ENCODE results near the gene RNF7. TPM values are rescaled to one million over a fixed set of nuclear protein-coding genes. Genes with fewer than 3 reads are reported as not detected.

The RNF7 gene
- total and polyA plus RNA-seq, 2 of the 8 experiments (the other 6 are each of a cell fraction or from before 2014, with no cell fraction given): 78.4 to 113 TPM

DNA sequence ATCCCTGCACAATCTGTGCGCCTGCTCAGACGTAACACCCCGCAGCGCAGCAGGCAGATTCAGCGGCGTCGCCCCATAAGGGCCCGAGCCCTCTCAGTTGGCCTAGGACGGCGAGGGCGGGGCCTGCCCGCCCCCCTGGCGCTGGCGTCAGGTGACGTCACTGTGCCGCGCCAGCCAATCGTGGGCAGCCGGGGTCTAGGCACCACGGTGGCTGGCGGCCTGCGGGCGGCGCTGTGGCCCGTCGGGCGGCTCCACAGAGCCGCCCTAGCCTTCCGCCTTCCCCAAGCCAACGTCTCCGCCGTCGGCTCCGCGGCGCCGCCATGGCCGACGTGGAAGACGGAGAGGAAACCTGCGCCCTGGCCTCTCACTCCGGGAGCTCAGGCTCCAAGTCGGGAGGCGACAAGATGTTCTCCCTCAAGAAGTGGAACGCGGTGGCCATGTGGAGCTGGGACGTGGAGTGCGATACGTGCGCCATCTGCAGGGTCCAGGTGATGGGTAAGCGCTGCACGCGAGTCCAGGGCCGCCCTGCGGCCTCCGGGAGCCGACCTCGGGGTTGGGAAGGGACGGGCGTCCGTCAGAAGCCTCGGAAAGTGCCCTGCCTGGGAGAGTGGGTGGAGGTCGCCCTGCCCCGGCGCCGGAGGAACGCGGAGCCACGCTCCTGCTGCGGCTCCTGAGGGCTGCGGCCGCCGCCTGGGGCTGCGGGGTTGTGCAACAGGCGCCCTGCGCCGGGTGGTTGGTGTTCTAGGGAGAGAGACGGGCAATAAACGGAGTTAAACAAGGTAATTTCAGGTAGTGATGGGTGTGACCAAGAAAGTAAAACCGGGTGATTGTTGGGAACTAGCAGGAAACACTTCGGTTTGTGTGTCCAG is at the start of gene RNF7 (continued):
- TF ChIP-seq NANOG (IDR thresholded peaks at IDR 0.05; ENCODE audit: insufficient read depth, low read depth, low read length, poor library complexity, severe bottlenecking) (no peak), TEAD4 (IDR thresholded peaks at IDR 0.05; ENCODE audit: low read depth, low read length) (no peak), CREB1 (IDR thresholded peaks at IDR 0.05) (peak; percentile 97), EGR1 (IDR thresholded peaks at IDR 0.05; ENCODE audit: borderline replicate concordance, low read depth, low read length) (0 out of 2 replicates have a peak, but pooled peaks have one; percentile 15), SIN3A (conservative IDR thresholded peaks at IDR 0.05 in 1 of 2, IDR thresholded peaks at IDR 0.05 in 1 of 2; ENCODE audit: low read depth in 1 of 2, low read length in 2 of 2) (peak in 1 of 2 experiments; percentile 69; a peak in 1 of 4 replicates), POLR2AphosphoS5 (IDR thresholded peaks at IDR 0.05; ENCODE audit: low read depth, low read length) (peak; percentile 80; the same call in 1 of the 2 replicates), FOSL1 (IDR thresholded peaks at IDR 0.05; ENCODE audit: insufficient read depth, low read depth, low read length) (no peak), SIRT6 (IDR thresholded peaks at IDR 0.05; ENCODE audit: low read length) (no peak), HDAC6 (IDR thresholded peaks at IDR 0.05; ENCODE audit: low read depth, low read length) (no peak), CHD1 (IDR thresholded peaks at IDR 0.05; ENCODE audit: low read depth, low read length) (no peak), BRCA1 (IDR thresholded peaks at IDR 0.05; ENCODE audit: low read depth, low read length) (no peak), TCF12 (IDR thresholded peaks at IDR 0.05; ENCODE audit: low read depth, low read length) (no peak), SUZ12 (IDR thresholded peaks at IDR 0.05; ENCODE audit: low read length) (no peak), RXRA (IDR thresholded peaks at IDR 0.05; ENCODE audit: insufficient read depth, low read depth, low read length) (no peak), KDM5A (IDR thresholded peaks at IDR 0.05; ENCODE audit: low read length) (peak; percentile 55; the same call in 1 of the 2 replicates), HDAC2 (IDR thresholded peaks at IDR 0.05; ENCODE audit: borderline replicate concordance in 1 of 2, low read depth in 2 of 2, low read length in 2 of 2) (no peak), SIX5 (IDR thresholded peaks at IDR 0.05; ENCODE audit: low read depth, low read length) (no peak), ATF3 (IDR thresholded peaks at IDR 0.05; ENCODE audit: insufficient read depth, low read depth, low read length) (peak; percentile 70), JUND (IDR thresholded peaks at IDR 0.05; ENCODE audit: low read length) (peak; percentile 85), CTBP2 (IDR thresholded peaks at IDR 0.05; ENCODE audit: borderline replicate concordance, insufficient read depth, insufficient read length, low read length) (no peak)
- TF ChIP-seq, protein P1, sequence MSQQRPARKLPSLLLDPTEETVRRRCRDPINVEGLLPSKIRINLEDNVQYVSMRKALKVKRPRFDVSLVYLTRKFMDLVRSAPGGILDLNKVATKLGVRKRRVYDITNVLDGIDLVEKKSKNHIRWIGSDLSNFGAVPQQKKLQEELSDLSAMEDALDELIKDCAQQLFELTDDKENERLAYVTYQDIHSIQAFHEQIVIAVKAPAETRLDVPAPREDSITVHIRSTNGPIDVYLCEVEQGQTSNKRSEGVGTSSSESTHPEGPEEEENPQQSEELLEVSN (IDR thresholded peaks at IDR 0.05): peak; percentile 31; the same call in 1 of the 2 replicates
- TF ChIP-seq, protein P2, sequence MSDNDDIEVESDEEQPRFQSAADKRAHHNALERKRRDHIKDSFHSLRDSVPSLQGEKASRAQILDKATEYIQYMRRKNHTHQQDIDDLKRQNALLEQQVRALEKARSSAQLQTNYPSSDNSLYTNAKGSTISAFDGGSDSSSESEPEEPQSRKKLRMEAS (IDR thresholded peaks at IDR 0.05): 0 out of 2 replicates have a peak, but pooled peaks have one; percentile 58
